Medulla oblongata (tissue), 1 donor: ENCODE data around the gene DACH2.

ENCODE experiments used
- DNase-seq: peaks from one replicate; pipeline ENCODE4 v3.0.0-alpha.2; 2015; ENCODE audit errors: extremely low spot score

Gene DACH2

GRCh38 chrX:86322913-86323312, 174.7 kb downstream of the DACH2 start:
- no peak for DNase-seq

GRCh38 chrX:86329174-86329573, 180.9 kb downstream of the DACH2 start:
- DNase-seq: no peak

DNA sequence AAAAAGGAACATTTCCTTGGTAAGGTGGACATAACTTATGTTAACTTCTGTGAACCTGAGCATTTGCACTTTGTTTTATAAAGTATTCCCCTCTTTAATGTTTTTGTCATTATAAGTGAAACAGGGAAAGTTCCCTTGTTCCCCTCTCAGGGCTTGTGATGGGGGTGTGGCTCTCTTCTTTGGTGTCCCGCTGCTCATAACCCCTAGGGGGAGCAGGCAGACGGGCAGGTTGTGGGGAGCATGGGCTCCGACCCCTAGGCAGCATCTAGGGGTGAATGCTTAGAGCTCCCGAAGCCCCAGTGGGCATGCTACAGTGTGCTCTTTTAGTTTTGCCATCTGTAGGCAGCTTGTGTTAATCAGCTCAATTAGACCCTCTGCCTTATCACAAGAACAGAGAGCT, 200.4 kb downstream of the DACH2 start:
- no peak for DNase-seq

DNA sequence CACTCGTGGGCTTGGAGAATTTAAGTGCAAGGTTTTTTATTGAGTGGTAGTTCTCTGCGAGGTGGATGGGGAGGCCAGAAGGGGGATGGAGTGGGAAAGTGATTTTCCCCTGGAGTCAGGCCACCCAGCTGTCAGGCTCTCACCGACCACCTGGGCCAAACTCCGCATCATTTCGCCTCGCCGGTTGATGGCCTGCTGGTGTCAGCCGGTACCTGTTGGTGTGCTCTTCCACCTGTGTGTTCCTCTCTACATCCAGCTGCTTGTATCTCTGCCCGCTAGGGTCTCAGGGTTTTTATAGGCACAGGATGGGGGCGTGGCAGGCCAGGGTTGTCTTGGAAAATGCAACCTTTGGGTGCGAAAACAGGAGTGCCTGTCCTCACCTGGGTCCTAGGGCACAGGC, 200.9 kb downstream of the DACH2 start:
- DNase-seq: no peak

DNA sequence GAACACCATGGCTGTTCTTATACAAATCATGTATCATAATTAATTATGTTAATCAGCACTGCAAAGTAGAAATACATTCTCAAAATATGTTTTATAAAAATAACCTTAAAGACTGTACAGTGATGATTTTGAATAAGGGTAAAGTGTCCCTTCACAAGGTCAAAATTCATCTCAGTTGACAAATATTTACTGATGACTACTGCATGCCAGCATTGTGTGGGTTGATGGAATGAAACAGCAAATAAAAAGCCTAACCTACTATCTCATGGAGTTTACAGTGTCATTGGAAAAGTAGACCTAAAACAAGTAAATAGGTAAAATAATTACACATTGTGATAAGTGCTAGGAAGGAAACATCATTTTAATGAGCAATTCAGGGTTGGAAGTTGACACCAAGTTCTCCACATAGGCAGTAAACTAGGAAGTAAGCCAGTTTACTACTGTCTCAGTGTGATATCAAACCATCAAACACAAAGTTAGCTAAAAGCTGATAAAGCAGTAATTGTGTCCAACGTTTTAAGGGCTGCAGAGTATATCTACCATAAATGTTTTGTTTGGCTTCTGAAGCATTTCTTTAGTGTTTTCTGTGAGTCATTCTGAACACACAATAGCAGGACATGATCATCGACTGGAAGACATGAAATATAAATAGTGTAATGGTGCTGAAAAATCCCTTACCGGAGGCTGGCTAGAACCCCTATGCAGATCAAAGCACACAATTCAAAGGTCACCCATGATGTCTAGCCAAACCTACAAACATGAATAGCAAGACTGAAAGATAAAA, 221.8 kb downstream of the DACH2 start:
- DNase-seq: no peak

DNA sequence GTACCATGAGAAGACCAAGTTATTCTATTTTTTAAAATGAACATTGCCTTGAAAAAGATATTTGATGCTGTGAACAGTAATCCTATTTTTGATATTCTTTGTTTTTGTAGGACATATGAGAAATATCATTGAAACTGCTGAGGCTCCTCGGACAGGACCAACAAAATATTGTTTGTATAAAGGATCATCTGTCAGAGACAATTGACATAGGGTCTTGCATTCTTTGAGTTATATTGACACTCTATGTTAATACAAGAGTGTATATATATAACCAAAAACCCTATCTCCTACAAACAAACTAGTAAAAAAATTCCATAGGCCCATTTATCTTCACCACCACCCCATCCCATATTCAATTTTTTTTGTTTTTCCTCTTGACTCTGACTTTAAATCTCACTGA, 222.7 kb downstream of the DACH2 start:
- DNase-seq: no peak

GRCh38 chrX:86379209-86379608, 231.0 kb downstream of the DACH2 start:
- DNase-seq: no peak

DNA sequence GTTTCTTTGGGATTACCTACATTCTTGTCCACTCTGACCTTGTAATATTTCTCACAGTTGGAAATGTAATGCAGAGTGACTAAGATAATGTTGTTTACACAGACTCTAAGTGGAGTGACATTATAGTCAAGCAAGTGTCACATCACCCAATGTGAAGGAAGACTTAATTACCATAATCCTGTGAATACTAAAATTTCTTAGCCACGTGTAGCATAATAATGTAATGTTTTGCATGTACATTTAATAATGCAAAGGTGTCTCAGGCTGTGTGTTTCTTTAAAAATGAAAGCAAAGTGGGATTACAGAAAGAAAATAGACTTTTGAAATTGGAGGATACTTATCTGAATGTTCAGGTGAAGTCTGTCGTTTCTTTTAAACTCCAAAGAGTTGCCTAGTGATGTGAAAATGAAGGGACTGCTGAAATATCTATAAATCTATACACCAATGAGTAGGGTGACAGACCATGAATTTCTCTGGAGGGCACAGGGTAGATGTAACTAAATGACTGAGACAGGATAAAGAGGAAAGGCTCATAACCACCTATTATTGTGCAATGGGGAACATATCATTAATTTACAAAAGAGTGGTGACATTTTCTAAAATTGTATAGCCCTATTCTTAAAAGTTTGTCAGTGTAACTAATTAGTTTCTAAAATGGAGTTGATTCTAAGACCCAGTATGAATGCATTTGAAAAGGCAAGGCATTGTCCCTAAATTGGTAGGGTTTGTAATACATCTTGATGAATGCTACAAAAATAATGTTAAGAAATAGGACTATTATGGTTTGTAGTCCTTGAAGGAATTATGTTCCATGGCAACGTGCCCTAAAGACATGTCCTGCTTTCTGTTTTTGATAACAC, 235.7 kb downstream of the DACH2 start:
- DNase-seq: no peak

- no peak for DNase-seq
Measured at GRCh38 chrX:86407371-86407770, 259.1 kb downstream of the DACH2 start.

DNA sequence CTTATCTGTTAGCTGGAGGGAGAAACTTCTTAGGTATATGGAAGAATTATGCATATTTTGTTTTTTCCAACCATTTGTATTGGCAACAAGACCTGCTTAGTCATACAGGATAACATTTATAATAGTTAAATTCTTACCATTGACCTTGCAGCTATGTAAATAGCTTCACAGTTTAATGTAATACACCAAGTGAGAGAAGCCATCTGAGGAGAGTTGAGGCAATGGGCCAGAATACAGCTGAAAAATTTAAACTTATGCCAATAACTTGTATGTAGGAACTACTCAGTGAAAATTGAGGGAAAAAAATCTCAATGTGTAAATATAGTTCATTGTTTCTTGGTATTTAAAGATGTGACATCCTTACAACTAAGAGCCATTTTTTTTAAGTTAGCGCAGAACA, 273.5 kb downstream of the DACH2 start:
- DNase-seq: no peak

GRCh38 chrX:86436116-86436515, 287.9 kb downstream of the DACH2 start:
- DNase-seq: no peak

GRCh38 chrX:86455495-86455894, 307.2 kb downstream of the DACH2 start:
- DNase-seq: no peak

GRCh38 chrX:86460760-86461159, 312.5 kb downstream of the DACH2 start:
- DNase-seq: no peak

DNA sequence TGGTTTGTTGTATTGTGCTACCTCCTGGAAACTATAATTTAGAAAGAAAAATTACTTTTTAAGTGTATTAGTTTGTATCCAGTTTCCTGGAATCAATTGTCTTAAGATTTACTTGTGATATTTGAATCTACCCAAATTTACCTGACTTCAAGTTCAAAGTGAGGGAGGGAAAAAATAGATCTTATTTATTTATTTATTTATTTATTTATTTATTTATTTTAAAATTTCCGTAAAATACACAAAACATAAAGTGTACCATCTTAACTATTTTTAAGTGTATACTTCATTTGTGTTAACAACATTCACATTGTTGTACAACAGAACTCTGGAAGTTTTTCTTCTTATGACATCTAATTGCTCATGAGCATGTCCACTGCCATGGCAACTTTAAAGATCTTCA, 356.0 kb downstream of the DACH2 start:
- no peak for DNase-seq

DNA sequence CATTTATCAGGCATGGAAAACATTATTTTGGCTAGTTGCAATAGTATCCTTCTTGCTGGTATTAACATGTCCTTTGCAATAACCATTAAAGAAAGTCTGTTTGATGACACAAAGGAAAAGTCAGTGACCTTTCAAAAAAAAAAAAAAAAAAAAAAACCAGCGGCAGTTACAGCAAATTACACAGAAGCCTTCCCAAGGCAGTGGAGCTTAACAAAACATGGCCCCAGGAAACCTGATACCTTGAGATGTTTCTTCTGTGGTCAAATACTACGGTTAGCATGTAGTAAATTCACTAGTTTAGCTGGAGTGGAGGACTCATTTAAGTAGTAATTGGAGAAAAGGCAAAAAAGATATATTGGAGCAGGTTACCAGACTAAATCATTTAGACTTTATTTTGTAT, 359.1 kb downstream of the DACH2 start:
- no peak for DNase-seq

DNA sequence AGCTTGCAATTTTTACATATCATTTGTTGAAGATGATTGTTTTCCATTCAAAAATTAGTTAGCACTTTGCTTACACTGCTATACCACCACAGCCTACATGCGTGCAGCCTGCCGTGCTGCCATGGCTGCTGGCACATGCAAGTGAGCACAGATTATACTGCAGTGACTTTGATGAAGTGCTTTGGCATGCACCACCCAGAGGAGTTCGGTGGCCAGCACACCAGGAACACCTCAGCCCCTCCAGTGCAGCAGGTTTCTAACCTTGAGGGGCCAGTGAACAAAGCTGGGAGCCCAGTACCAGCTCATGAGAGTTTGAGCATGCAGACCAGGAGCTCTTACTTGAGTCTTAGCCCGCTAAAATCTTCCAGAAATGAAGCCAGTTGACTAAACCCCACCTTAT, 431.5 kb downstream of the DACH2 start:
- DNase-seq: no peak

DNA sequence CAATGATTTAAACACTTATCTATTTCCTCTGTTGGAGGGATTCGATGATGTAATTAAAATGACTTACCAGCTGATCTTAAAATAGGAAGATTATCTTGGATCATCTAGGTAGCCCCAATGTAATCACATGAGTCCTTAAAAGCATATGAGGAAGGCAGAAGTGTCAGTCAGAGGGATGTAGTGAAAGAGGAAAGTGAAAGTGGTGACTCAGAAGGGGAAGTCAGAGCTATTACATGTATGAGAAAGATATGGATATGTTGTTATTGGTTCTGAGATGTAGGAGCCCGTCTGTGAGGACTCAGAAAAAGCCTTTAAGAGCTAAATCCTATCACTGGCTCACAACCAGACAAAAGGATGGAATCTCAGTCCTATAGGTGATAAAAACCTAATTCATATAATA, 456.4 kb downstream of the DACH2 start:
- DNase-seq: no peak

DNA sequence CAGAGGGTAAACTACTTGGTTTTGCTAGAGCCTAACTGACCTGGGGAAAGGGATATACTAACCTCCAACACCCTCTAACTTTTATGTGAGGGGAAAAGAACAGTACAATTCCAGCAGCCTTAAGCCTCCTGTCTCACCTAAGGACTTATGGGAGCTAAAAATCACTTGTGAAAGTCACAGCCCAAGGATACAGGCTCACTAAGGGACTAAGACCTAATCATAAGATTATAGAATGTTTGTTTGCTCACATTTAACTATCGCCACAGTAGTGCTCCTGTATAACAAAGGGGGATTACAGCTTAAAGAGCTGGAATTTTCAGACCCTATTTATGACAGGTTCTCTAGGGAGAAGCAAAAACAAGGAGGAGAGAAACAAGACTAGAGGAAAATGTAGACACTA, 548.7 kb downstream of the DACH2 start:
- no peak for DNase-seq

DNA sequence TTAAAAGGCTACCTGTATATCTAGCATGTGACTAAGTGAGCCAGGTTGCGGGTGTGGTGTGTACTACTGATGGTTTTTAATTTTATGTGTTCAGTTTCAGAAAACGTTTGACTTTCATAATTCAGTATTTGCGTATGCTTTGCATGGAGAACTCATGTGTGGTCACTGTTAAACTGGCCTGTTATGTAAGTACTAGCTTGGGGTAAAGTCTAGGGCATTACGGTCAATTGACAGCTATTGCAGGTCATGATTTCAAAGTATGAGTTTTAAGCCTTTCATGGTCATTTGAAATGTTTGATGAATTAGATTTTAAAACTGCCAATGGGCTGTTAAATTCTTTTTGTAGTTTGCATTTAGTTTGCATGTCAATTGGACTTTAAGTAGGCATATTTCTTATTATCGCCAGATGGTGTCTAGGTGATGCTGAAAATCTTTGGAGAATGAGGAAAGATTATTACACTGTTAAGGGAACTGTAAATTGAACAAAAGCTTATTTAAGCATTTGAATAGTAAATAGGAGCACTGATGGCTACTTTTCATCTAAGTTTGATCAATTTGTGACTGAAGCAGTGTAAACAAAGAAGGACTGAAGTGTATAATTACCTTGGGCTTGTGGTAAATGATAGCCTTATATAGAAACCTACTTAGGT, 563.4 kb downstream of the DACH2 start:
- no peak for DNase-seq

- no peak for DNase-seq
Measured at GRCh38 chrX:86714441-86714840, 566.2 kb downstream of the DACH2 start.

DNA sequence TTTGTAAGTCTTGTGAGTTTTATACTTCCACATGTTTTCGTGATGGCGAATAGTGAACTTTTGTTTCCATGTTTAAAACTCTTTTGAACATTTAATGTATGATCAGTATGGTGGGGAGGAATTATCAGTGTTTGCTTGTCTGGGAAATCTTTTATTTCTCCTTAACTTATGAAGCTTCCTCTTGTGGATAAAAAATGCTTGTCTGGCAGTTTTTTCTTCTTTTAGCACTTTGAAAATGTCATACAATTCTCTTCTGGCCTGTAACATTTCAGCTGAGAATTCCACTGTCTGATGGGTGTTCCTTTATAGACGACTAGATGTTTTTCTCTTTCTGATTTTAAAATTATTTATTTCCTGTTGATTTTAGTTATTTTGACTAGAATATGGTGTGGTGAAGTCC, 576.0 kb downstream of the DACH2 start:
- no peak for DNase-seq

DNA sequence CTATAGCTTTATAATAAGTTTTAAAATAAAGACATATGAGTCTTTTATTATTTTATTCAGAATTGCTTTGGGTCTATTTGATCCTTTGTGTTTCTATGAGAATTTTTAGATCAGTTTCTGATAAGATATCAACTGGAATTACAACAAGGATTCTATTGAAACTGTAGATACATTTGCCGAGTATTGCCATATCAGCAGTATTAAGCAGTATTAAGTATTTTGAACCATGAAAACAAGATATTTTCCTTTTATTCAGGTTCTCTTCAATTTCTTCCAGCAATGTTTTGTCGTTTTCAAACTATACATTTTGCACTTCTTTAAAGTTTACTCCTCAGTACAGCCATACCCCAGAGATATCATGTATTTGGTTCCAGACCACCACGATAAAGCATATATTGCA, 598.8 kb downstream of the DACH2 start:
- no peak for DNase-seq

DNA sequence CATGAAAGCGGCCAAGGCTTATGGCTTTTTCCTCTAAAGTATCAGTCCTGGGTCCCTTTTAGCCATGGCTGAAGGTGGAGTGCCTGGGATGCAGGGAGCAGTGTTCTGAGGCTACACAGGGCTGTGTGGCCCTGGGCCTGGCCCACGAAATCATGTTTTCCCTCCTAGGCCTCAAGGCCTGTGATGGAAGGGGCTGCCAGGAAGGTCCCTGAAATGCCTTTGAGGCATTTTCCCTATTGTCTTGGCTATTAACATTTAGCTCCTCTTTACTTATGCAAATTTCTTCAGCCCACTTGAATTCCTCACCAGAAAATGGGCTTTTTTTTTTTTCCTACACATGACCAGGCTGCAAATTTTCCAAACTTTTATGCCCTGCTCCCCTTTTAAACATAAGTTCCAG, 657.0 kb downstream of the DACH2 start:
- no peak for DNase-seq
